Thyroid gland (tissue), 4 donors: ENCODE measurements around the gene GMFB. TPM values are rescaled to one million over a fixed set of nuclear protein-coding genes. Genes with fewer than 3 reads are reported as not detected.

Experiments
- DNase-seq, 2 donors: peaks; one replicate each; pipeline ENCODE4 v3.0.0-alpha.2; 2019
- H3K27ac ChIP-seq, 3 donors: fragments of 200-600 bp; sonication (generic); 1 replicate in 2 of 3; 2 replicates in 1 of 3; pipeline ENCODE4 v1.5.1; 2016 to 2019; ENCODE audit warnings: mild to moderate bottlenecking in 1 of 3, moderate library complexity in 1 of 3
- H3K27me3 ChIP-seq: fragments of 200-600 bp; sonication (generic); one replicate; pipeline ENCODE4 v1.5.1; 2019
- H3K36me3 ChIP-seq, 2 donors: fragments of 200-600 bp; sonication (generic); one replicate each; pipeline ENCODE4 v1.5.1; 2016 to 2019
- H3K4me1 ChIP-seq, 2 donors: fragments of 200-600 bp; sonication (generic); one replicate each; pipeline ENCODE4 v1.5.1; 2017 to 2019
- H3K4me3 ChIP-seq, 3 donors: fragments of 200-600 bp; sonication (generic); replicated peaks in 1 of 3; 1 replicate in 2 of 3; 2 replicates in 1 of 3; pipeline ENCODE4 v1.5.1; 2016; ENCODE audit warnings: mild to moderate bottlenecking in 1 of 3
- H3K9me3 ChIP-seq: fragments of 200-600 bp; sonication (generic); one replicate; pipeline ENCODE4 v1.5.1; 2017
- POLR2A ChIP-seq, 2 donors: fragments of 450-650 bp; IDR thresholded peaks; one replicate each; pipeline ENCODE4 v1.6.1; 2017; ENCODE audit warnings: antibody characterized with exemption in 2 of 2, mild to moderate bottlenecking in 2 of 2, moderate library complexity in 1 of 2
- WGBS, 2 donors: methylation state at CpG; one replicate each; pipeline ENCODE4 v1.1.5; 2017; 5-methylcytosine and 5-hydroxymethylcytosine counted together
- intact Hi-C: fragments of 100-400 bp; cut with DNase I; formaldehyde crosslinking; loops from one replicate; pipeline ENCODE4 v1.15.1; 2023
- total RNA-seq, 4 donors: library from RNA; depleted of rRNA; stranded (reverse); fragments of >200 nt; gene quantifications; one replicate each; pipeline ENCODE4 v1.2.3, GENCODE V29; 2016
- TF ChIP-seq, protein P1 (sequence below), 6 experiments: fragments of 200-600 bp in 3 of 6; fragments of 450-650 bp in 3 of 6; sonication (generic) in 3 of 6; IDR thresholded peaks; one replicate each; pipeline ENCODE4 v1.5.1; 2016 to 2019; ENCODE audit warnings: antibody characterized with exemption in 6 of 6, mild to moderate bottlenecking in 2 of 6, inconsistent platforms in 1 of 6, moderate library complexity in 1 of 6

The GMFB gene
- total RNA-seq, 4 donors from 2014 or later, result 43.9 to 73.1 (median 57.4) TPM

DNA sequence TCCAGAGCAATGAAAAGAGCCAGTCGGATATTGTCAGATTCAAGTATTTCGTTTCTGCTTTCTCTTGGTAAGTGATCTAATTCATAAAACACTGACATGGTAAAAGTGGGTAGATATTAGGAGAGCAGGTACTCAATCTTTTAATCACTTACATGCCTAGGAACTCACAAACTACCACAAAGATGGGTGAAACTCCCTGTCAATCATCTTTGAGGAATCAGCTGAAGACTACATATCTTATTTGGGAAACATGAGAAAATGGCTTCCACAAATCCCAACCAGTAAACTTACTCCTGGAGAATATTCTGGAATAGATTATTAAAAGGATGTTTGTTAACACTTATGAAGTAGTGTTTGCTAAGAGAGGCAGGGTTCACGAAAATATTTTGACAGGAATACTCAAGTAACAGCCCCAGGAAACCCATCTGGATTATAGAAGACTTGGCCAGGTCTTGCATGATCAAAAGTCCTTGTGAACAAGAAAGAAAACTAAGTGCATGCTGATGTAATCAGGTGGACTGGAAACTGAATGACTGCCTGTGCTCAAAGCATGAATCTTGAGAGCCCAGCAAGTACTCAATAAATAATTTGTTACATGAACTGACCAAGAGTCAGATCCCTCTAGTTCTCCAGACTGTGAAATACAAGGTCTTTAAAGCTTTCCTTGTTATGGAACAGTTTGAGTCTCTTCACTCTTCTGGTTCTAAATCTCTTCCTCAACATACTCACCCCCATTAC is 63.1 kb downstream of the GMFB start:
- Histone ChIP-seq H3K9me3 (no peaks in the 10 kb centered on the region), H3K4me1 (peaks cover 0 to 2% of the 10 kb centered on the region in 2 donors), H3K27ac (no peak overlapping the region), H3K36me3 (peaks cover 14 to 24% of the 10 kb centered on the region in 2 donors), H3K27me3 (no peaks in the 10 kb centered on the region), H3K4me3 (no peak overlapping the region)
- intact Hi-C loops, result no loop called here
- no peak for TF ChIP-seq POLR2A (IDR thresholded peaks at IDR 0.05)
- TF ChIP-seq, protein P1, sequence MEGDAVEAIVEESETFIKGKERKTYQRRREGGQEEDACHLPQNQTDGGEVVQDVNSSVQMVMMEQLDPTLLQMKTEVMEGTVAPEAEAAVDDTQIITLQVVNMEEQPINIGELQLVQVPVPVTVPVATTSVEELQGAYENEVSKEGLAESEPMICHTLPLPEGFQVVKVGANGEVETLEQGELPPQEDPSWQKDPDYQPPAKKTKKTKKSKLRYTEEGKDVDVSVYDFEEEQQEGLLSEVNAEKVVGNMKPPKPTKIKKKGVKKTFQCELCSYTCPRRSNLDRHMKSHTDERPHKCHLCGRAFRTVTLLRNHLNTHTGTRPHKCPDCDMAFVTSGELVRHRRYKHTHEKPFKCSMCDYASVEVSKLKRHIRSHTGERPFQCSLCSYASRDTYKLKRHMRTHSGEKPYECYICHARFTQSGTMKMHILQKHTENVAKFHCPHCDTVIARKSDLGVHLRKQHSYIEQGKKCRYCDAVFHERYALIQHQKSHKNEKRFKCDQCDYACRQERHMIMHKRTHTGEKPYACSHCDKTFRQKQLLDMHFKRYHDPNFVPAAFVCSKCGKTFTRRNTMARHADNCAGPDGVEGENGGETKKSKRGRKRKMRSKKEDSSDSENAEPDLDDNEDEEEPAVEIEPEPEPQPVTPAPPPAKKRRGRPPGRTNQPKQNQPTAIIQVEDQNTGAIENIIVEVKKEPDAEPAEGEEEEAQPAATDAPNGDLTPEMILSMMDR (IDR thresholded peaks at IDR 0.05), result no peak
- WGBS, 2 donors, result 77 to 88% methylated on average over 3 of the region's 3 CpGs
- no peak for DNase-seq

DNA sequence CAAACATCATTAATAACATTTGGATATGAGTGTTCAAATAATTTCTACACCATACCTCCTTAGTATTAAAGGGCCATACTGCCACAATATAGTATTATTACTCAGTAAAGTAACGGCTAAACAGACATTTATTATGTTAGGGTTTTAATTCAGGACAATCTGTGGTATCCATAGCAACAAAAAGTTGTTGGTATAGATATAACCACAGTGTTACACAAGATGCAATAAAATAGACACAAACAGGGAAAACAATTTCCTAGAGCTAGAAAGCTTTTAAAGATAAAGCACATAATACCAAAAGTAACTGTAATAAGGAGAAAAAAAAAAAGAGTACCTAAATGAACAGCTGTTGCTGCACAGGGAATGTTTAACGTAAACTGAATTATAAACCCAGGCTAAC is 63.7 kb downstream of the GMFB start:
- no peaks in the 10 kb centered on the region for H3K27me3 ChIP-seq
- TF ChIP-seq, protein P1 (IDR thresholded peaks at IDR 0.05), result no peak
- TF ChIP-seq POLR2A (IDR thresholded peaks at IDR 0.05), result no peak
- no peak for DNase-seq
- H3K4me1 ChIP-seq, result peaks cover 0 to 6% of the 10 kb centered on the region in 2 donors
- peaks cover 14 to 23% of the 10 kb centered on the region in 2 donors for H3K36me3 ChIP-seq
- no peak overlapping the region for H3K27ac ChIP-seq
- WGBS, 2 donors, result 96 to 99% methylated on average over 2 of the region's 2 CpGs
- intact Hi-C loops, result no loop called here
- no peak overlapping the region for H3K4me3 ChIP-seq
- no peaks in the 10 kb centered on the region for H3K9me3 ChIP-seq

Other genes with a start within 250 kb of the GMFB start
- 1 to 10 TPM in 3 of 4 donors, under 1 TPM in 1; 0.78 to 8.2 (median 4.9) TPM for gene CDKN3, start 92.0 kb downstream of the GMFB start, total RNA-seq
- gene CNIH1, start 47.6 kb downstream of the GMFB start, total RNA-seq, result 100 to 1,000 TPM in 3 of 4 donors, 10 to 100 TPM in 1; 52.0 to 167 (median 108) TPM
- 10 to 100 TPM; 21.7 to 42.6 (median 25.8) TPM for gene CGRRF1, start 20.9 kb upstream of the GMFB start, total RNA-seq
- gene SAMD4A, start 78.1 kb upstream of the GMFB start, total RNA-seq, result 10 to 100 TPM; 12.6 to 32.7 (median 17.6) TPM